AG10803 (cell line): ENCODE data around the gene POLE.
"Not testable (repeated sequence)": the region's sequence is repeated elsewhere in the genome, so short reads cannot be mapped to it uniquely, and the experiment has no call there.

Experiments used
- DNase-seq: peaks from one replicate; pipeline ENCODE4 v3.0.0; 2010; ENCODE audit warnings: low read depth
- H3K4me3 ChIP-seq: 2 replicates; pipeline ENCODE4 v1.5.1; 2011; ENCODE audit warnings: mild to moderate bottlenecking, low read length, control low read depth
- CTCF ChIP-seq: conservative IDR thresholded peaks from 2 replicates; pipeline ENCODE4 v1.5.1; 2011; ENCODE audit warnings: mild to moderate bottlenecking, low read length, control low read depth, inconsistent platforms

The POLE gene

GRCh38 chr12:132604151-132604618 lies 83.0 kb downstream of the POLE start:
- no peak for TF ChIP-seq CTCF
- no peak overlapping the region for H3K4me3 ChIP-seq
- DNase-seq = no peak

- no peak for DNase-seq
- no peak for TF ChIP-seq CTCF
- no peak overlapping the region for H3K4me3 ChIP-seq
These were observed 83.6 kb downstream of the POLE start for GRCh38 chr12:132603240-132604150.

GRCh38 chr12:132602572-132603239 lies 84.4 kb downstream of the POLE start:
- H3K4me3 ChIP-seq = no peak overlapping the region
- DNase-seq = no peak
- TF ChIP-seq CTCF = no peak

- H3K4me3 ChIP-seq = peak overlapping the region; percentile 67
- no peak for TF ChIP-seq CTCF
- no peak for DNase-seq
These were observed 85.8 kb downstream of the POLE start for GRCh38 chr12:132601171-132601883.

- DNase-seq = peak; percentile 64
- H3K4me3 ChIP-seq = peak overlapping the region; percentile 67
These were observed 86.8 kb downstream of the POLE start for GRCh38 chr12:132600048-132601032.

GRCh38 chr12:132599502-132599901 lies 87.6 kb downstream of the POLE start:
- H3K4me3 ChIP-seq, DNase-seq: not testable (repeated sequence)

More at GRCh38 chr12:132600048-132601032, 86.8 kb downstream of the POLE start:
- TF ChIP-seq CTCF = peak; percentile 71
